NCI-H187 treated with DMSO at 0.1 percent for 48 hours (cell line): Measurements from ENCODE around the gene S100A10.

Experiments used
- DNase-seq: peaks from one replicate; lab custom pipeline; 2025; lab: John Stamatoyannopoulos, UW

Gene S100A10

DNA sequence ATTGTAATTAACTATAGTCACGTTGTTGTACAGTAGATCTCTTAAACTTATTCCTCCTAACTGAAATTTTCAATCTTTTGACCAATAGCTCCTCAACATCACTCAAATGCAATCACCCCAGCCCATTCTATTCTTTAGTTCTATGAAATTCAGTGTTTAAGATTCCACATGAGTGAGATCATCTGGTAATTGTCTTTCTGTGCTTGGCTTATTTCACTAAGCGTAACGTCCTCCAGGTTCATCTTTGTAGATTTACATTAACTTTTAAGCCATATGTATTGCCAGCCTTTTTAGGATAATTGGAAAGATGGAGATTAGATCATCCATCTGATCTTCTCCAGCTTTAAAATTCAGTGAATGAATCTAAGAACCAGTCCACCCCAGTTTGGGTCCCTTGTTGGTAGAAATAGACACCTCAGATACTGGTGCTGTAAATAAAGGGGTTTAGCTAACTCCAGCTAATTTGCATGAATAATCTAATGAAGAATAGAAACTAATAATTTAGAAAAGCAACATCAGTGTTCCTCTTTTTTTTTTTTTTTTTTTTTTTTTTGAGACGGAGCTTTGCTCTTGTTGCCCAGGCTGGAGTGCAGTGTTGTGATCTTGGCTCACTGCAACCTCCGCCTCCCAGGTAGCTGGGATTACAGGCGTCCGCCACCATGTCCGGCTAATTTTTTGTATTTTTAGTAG is 7.0 kb downstream of the S100A10 start:
- DNase-seq: no peak

DNA sequence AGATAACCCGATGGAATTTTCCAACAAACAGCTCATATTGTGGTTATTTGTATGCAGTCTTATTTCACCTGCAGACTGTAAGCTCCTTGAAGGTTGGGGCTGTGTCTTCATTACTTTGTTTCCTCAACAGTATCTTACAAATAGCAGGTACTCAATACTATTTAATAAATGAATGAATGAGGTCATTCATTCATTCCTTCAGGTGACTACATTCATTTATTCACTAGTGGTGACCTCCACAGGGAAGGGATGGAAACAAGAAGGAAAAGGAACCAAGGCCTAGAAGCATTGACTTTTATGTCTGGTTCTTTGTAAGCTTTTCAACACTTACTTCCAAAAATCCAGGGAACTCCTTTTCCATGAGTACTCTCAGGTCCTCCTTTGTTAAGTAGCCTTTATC is 7.9 kb downstream of the S100A10 start:
- no peak for DNase-seq

DNA sequence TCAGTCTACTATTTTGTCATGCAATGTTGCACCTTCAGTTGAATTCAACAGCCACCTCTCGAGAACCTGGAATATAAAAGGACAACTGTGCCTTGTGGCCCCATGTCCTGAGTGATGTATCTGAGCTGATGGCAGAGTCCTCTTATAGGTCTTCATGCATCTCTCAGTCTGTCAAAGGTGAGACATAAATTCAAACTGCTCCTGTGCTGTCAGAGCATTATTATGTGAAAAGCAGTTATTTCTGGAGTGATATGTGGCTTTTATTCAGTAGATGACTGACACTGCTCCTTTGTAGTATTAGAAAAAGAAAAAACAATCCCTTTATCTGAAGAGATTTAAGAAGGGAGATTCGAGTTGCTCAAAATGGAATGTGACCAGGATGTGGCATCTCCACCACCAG is 8.4 kb downstream of the S100A10 start:
- DNase-seq: no peak

DNA sequence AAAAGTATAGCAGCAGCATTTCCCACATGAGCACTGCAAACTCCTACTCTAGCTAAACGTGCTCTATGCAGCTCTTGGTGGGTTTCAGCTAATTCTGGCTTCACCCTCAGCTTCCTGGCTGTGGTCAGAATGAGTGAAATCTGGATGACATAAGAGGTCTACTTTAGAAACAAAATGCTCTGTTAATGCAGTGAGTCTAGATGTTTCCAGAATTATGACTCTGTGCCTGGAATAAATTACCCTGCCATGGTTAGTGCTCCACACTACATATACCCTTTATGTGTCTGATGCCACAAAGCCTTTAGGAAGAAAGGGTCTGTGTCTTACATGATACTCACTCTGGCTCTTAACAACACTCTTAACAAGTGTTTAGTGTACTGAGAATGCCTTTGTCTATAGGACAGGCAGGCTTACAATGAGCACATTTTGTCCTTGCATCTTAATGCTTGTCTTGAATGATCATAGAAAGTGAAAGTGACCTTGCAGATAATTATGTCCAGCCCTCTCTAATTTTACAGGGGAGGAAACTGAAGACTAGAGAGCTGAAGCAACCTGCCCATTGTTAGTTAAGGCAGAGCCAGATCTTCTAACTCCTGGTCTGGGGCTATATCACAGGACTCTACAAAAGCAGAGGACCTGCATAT is 9.2 kb downstream of the S100A10 start:
- DNase-seq: no peak

DNA sequence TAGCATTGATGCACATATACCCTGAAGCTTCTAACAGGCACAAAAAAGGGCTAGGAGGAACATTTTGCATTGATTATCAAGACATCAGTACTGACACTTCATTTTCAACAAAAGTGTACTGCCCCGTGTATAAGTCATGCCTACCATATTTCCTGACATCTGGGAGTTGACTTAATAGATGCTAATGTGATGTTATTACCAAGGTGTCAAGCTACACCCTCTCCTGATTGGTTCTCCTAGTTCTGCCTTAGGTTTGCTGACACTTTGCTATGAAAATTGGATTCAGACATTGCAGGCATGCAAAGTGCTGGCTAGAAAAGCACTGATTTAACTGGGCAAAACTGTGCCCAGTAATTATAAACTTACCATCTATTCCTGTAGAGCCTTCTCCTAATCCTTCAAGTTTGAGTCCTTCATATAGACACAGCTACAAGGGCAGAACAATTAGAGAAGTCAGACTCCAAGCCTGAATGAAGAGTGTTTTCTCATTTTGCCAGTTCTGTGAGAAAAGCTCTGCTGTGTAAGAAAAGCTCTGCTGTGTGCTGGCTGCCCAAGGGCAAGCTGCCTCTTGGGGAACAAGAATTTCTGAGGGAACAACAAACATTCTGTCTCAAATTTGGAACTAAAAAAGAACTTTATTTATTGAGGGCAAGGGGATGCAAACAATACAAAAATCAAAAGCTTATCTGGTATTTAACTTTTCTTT is 11.2 kb downstream of the S100A10 start:
- no peak for DNase-seq

DNA sequence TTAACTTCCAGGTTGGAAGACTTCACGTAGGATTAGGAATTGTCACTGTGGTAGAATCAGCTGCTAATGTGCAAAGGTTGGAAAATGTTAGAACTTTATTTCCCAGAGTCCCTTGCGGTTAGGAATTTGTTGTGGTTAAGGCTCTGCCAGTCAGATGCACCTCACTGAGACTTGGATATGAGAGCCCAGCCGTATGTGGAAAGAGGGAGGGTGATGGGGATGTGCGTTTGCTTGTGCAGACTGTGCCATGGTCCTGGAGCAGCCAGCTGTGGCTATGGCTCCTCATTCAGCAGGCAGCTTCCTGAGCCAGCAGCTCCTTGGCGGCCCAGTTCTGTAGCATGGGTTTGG is 12.5 kb downstream of the S100A10 start:
- DNase-seq: no peak

DNA sequence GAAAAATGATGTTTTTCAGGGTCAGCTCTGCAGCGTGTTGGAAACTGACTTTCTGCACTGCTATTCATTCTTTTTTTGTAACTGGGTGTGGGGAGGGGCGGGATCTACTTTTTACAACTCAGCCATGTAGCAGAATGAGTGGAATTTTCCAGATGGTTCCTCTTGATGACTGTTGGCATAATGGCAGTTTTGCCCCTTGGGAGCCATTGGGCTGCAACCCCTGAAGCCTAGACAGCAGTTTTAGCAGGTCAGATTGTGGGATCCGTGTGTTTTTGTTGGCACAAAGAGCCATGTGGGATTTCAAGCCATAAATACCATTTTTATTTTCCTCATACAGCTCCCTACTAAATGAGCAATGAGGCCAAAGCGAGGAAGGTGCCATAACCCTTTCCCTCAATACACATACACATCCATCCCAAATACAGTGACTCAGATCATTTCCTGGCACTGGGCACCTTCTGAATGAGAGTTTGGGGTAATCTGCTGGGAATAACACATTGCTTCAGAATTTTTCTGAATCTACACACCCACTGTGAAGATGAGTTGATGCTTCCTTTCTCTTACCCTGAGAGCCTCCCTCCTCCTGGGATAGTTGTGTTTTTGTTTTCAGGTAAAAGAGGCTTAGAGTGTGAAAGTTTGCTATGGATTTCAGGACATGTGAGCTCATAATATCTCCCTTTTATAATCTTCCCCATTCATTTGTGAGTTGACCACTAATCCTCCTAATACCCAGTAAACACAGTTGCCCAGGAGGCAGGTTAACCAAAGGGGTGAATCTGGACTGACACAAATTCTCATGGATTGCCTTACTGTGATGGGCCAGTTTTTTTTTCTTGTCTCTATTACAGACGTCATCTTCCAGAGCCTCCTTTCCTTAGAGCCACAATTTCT is 13.1 kb downstream of the S100A10 start:
- DNase-seq: no peak

DNA sequence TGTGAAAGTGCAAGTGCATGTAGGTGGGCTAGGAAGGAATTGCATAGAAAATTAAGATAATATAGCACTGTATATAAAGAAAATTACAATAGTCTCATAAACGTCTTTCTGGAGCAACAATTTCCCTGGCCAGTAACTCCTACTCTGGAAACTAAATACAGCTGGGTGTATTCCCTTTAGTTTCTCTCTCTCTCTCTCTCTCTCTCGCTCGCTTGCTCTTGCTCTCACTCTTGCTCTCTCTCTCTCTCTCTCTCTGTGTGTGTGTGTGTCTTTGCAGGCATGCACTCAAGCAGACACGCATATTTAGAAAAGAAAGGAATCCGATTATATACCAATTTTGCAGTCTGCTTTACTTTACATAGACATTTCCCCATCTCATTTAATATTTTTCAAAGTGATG is 14.7 kb downstream of the S100A10 start:
- DNase-seq: no peak

DNA sequence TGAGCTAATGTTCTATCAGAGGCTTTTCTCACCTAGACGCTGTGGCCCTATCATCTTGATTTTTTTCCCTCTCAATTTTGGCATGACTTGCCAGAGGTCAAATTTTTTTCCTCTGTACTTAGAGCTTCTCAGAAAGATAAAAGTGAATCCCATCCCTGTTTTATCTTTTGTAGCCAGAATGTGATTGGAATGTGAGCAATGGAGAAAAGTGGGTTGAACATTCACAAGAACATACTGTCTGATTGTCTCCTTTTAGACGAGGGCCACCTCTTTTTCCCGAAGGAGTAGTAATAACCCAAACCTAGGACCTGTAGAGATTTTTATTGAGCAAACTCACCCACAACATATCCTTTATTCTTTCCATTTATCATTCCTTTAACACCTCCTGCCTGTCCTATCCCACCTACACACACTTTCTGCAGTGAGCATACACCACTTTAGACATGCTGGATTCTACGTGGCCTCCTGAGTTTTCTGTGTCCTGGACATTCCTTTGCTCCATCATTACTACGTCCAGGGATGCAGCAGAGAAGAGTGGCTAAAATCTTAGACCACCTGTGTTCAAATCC is 15.9 kb downstream of the S100A10 start:
- no peak for DNase-seq

DNA sequence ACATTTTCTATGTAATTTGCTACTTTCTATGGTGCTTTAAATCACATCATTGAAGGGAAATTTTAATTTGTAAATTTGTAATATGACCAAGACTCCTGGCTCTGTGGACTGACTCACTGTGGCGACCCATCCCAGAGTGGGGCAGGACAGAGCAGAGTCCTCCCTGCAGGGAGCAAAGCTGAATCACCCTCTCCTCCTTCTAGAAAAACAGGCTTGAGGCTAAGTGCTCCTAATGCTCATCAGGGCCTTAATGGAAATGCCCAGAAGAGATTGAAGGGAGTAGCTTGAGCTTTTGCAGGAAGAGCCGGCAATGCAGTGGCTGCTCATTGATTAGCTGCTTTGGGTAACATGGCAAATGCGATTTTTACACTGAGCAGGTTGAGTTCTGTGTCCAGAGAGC is 16.8 kb downstream of the S100A10 start:
- DNase-seq: no peak

DNA sequence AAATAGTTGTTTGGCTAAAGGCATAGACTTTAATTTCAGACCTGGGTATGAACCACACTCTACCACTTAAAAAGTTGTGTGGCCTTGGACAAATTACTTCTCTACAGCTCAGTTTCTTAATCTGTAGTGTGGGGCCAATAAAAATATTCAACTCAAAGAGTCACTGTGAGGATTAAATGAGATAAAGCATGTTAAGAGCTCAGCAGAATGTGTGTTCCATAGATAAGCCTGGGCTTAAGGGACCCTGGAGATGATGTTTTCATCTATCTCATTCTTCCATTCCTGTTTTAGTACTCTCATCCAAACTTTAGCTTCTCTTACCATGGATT is 17.7 kb downstream of the S100A10 start:
- no peak for DNase-seq

DNA sequence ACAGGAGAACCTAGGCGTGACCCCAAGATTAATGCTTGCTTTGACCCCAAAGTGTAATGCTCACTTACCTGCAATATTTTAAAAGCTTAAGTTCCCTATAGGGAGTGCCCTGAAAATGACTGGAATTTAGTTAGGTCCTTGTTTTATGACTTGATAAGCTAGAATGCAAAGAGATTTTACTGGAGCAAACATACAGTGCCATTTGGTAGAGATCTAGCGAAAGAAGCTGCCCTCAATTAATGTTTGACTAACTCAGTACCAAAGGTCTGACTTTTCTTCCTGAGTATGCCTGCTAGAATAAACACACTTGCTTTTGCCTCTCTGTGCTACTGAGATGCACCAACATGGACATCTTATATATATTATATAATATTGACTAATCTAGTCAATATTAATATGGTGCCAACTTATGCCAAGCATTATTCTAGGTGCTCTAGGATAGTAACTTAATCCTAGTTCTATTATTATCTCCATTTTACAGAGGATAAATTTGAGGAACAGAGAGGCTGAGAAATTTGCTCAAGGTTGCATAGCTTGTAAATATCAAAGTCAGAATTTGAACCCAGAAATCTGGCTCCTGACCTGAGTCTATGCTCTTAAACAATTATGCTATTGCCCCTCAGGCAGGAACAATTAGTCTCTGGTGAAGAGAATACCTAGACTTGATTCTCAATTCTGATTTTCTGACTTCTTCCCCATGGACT is 18.2 kb downstream of the S100A10 start:
- no peak for DNase-seq

DNA sequence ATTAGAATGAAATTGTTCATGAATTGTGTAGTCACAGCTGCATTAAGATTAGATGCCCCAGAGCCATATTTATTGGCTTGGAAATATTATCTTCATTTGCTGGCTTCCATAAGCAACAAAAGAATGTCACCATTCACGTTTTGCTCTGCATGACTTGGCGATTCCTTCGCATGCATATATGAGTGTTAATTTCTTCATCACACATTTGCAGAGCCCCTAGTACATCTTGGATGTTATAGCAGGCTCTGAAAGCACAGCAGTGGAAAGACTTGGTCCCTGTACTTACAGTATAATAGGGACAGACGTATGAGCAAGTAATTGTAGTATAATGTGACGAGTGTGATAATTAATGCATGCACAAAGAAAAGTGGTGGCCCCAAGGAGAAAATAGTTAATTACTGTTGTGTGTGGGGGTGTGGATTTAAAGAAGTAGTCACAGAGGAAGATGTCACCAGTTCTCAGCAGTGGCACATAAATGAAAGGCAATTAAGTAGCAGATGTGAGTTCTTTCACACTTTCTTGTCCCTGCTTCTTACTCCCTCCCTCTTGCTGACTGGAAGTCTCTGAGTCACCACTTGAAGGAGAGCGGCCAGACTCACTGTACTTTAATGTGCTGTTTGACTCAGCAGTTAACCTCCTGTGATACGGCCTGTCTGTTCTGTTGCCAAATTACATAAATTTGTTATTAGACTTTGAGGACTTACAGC is 21.0 kb downstream of the S100A10 start:
- DNase-seq: no peak

DNA sequence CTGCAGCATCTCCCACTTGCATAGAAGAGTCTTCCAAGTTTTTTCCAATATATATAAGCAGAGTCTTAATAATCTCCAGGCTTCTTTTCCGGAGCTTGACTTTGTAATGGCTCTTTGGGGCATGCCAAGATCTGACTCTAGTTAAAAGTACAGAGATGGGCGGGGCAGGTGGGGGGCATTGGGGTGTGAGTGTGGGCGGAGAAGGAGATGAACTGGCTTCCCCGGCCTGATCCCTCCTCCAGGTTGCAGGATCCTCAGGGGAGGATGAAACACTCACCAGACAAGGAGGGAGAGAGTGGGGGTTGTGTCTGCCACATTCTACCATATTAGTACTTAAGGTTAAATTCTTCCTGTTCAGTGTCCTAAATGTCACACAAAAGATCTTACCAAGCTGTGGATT is 23.0 kb downstream of the S100A10 start:
- no peak for DNase-seq

DNA sequence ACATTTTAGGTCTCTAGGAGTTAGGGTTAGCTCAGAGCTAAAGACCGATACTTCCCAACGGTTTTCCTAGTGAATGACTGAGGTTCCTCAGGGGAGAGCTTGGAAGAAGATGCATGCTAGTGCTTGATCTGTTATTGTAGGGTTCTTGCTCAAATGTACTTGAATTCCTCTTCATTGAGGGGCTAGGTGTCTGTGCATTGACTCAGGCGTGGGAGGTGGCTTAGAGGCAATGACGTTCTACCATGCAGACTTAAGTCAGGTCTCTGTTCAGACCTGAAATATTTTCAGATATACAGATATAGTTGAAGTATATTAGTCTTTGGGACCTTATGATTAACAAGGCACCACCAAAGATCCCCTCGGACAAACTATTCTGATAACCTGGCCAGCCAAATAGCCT is 23.5 kb downstream of the S100A10 start:
- DNase-seq: no peak

DNA sequence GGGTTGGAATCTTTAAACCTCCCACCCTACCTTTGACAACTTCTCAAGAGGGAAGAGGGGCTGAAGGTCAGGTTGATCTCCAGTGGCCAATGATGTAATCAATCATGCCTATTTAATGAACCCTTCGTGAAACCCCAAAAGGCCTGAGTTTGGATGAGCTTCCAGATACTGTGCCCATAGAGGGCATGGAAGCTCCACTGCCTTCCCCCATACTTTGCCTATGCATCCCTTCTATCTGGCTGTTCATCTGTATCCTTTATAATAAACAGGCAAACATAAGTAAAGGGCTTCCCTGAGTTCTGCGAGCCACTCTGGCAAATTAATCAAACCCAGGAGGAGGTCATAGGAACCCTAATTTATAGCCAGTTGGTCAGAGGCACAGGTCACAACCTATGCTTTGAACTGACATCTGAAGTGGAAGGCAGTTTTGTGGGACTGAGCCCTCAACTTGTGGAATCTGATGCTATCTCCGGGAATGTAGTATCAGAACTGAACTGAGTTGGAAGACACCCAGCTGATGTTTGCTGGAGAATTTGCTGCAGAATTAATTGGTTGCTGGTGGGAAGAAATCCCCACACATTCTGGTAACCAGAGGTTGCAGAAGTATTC is 24.8 kb downstream of the S100A10 start:
- no peak for DNase-seq

DNA sequence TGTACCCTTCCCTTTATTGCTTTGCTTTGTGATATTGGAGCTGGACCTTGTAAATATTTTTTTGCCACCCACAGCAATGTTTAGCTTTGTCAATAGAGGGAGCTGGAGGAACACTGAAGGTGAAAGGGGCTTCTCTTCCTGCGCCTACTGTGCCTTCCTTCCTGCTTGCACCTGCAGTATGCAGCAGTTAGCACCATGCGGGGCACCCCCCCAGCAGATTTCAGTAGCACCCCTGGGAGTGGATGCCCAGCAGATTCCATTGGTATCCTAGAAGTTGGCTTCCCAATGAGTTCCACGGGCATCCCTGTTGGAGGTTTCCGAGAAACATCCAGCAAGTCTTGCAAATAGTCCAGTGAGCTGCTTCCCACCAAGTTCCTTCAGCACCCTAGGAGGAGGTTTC is 25.6 kb downstream of the S100A10 start:
- DNase-seq: no peak

DNA sequence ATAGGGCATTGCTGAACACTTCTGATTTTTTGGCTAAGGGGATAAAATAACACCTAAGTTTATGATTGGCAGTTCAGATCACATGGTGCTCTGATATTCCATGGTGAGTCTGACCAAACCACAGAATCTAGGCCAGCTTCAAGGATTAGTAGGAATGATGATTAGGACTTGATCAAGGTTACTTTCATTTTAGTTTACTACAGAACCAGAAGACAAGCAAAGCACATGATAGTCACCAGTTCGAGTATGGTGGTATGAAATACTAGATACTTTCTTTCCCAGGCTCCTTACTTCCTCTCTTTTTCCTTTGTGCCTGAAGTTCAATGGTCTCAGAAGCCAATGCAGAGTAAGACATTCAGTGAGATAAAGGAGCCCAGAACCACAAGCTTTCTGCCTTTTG is 26.6 kb downstream of the S100A10 start:
- DNase-seq: no peak

DNA sequence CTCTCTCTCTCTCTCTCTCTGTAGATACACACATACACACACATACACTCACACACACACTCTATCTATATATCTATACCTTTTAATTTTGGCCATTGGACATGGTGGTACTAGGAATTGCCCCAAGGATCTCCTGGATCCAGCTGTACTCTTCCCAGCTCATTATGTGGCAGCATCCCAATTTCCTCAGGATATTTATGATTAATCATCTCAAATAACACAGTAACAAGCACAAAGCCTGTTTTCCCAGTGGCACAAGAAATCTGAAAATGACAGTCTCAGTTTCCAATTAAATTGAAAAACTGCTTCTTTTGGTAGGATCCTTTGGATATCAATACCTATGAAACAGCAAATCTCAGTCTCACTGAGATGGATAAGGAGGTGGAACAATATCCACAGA is 27.6 kb downstream of the S100A10 start:
- DNase-seq: no peak

DNA sequence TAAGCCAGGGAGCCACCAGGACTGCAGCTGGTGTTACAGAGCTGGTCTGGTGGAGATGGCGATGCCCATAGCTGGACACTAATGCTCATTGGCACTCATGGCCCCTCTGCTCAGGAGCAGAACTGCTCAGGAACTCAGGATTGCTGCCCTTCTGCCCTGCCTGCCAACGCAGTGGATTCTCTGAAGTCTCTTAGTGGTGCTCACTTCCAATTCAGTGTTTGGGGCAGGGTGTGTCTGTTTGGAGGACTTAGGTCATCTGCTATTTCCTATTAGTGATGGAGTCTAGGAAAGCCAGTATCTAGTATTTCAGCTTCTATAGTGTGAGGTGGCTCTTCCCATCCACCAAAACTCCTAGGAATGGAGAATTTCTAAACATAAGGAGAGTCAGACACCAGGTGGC is 29.1 kb downstream of the S100A10 start:
- DNase-seq: no peak

DNA sequence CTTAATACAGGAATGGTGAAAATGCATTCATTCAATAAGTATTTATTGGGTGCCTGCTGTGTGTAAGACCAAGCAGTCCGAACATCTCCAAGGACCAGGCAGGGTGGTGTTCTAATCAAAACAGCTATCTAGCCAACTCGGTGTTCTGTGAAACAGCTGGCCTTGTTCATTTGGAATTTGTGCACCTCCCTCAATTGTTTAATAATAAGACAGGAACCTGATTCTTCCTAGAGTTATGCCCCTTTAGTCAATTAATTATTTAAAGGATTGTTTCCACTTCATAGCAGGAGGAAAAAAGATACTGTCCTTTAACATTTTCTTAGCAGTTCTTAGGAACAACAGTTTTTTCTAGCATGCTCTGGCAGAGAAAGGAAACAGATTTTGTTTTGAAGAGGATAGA is 30.4 kb downstream of the S100A10 start:
- no peak for DNase-seq
